ENCODE data around the gene GATM.
"Not testable (repeated sequence)": the region's sequence is repeated elsewhere in the genome, so short reads cannot be mapped to it uniquely, and the experiment has no call there.

GATM gene

DNA sequence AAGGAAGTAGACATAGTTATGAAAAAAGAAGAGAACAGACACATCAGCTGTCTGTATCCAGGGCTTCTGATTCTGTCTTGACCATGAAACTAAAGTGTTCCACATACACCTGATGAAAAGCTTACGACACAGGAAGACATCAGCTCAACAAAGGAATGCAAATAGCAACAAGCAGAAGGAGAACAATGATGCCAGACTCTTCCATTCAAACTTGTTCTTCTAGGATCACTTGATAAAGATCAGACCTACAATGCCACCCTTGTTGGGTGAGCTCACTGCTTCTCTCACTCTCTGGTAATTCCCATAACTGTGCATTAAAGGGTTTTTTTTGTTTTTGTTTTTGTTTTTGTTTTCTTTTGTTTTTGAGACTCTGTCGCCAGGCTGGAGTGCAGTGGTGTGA lies 49.7 kb downstream of the GATM start:
- FAIRE-seq: no peak
- no peak for DNase-seq (ENCODE audit: insufficient read length, low spot score)
- TF ChIP-seq PAX5 (IDR thresholded peaks at IDR 0.05; ENCODE audit: insufficient read depth, low read length, severe bottlenecking) (no peak), TAF1 (IDR thresholded peaks at IDR 0.05; ENCODE audit: low read depth, low read length) (no peak), POLR2AphosphoS5 (IDR thresholded peaks at IDR 0.05; ENCODE audit: low read depth, low read length) (no peak), SPI1 (IDR thresholded peaks at IDR 0.05; ENCODE audit: low read depth, low read length) (no peak), POU2F2 (IDR thresholded peaks at IDR 0.05; ENCODE audit: low read depth, low read length) (no peak), POLR2A (IDR thresholded peaks at IDR 0.05; ENCODE audit: low read depth, low read length) (no peak)

GRCh38 chr15:45326741-45327140 lies 51.6 kb downstream of the GATM start:
- FAIRE-seq: no peak
- TF ChIP-seq PAX5 (IDR thresholded peaks at IDR 0.05; ENCODE audit: insufficient read depth, low read length, severe bottlenecking) (no peak), SPI1 (IDR thresholded peaks at IDR 0.05; ENCODE audit: low read depth, low read length) (no peak), POU2F2 (IDR thresholded peaks at IDR 0.05; ENCODE audit: low read depth, low read length) (no peak), TAF1 (IDR thresholded peaks at IDR 0.05; ENCODE audit: low read depth, low read length) (no peak), POLR2A (IDR thresholded peaks at IDR 0.05; ENCODE audit: low read depth, low read length) (no peak)
- no peak for DNase-seq (ENCODE audit: insufficient read length, low spot score)

DNA sequence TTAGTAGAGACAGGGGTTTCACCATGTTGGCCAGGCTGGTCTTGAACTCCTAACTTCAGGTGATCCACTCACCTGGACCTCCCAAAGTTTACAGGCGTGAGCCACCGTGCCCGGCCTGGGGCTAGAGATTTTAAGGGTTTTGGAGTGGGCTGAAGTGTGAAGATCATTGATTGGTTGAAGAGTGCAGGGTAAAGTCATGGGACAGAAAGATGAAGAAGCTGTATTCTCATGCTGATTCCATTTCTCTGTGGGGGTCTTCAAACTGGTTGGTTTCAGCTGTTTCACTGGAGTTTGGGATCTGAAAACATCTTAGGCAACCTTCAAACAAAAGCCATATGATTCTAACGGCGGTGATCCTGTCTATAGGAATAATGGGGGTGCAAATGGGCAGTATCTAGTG lies 52.1 kb downstream of the GATM start:
- no peak for DNase-seq (ENCODE audit: insufficient read length, low spot score)
- FAIRE-seq: no peak
- TF ChIP-seq PAX5 (IDR thresholded peaks at IDR 0.05; ENCODE audit: insufficient read depth, low read length, severe bottlenecking): no peak
- no peak for TF ChIP-seq SPI1 (IDR thresholded peaks at IDR 0.05; ENCODE audit: low read depth, low read length)
- TF ChIP-seq TAF1 (IDR thresholded peaks at IDR 0.05; ENCODE audit: low read depth, low read length): no peak
- TF ChIP-seq POU2F2 (IDR thresholded peaks at IDR 0.05; ENCODE audit: low read depth, low read length): no peak
- no peak for TF ChIP-seq POLR2AphosphoS5 (IDR thresholded peaks at IDR 0.05; ENCODE audit: low read depth, low read length)

- DNase-seq (ENCODE audit: insufficient read length, low spot score): no peak
- no peak for FAIRE-seq
- TF ChIP-seq POLR2A (IDR thresholded peaks at IDR 0.05; ENCODE audit: low read depth, low read length): no peak
- TF ChIP-seq PAX5 (IDR thresholded peaks at IDR 0.05; ENCODE audit: insufficient read depth, low read length, severe bottlenecking): no peak
- TF ChIP-seq TAF1 (IDR thresholded peaks at IDR 0.05; ENCODE audit: low read depth, low read length): no peak
- TF ChIP-seq POLR2AphosphoS5 (IDR thresholded peaks at IDR 0.05; ENCODE audit: low read depth, low read length): no peak
These were observed 57.7 kb downstream of the GATM start for GRCh38 chr15:45320581-45321205.

GRCh38 chr15:45319472-45320214 lies 58.7 kb downstream of the GATM start:
- FAIRE-seq: no peak
- DNase-seq (ENCODE audit: insufficient read length, low spot score): no peak
- TF ChIP-seq SPI1 (IDR thresholded peaks at IDR 0.05; ENCODE audit: low read depth, low read length) (no peak), POLR2AphosphoS5 (IDR thresholded peaks at IDR 0.05; ENCODE audit: low read depth, low read length) (no peak), PAX5 (IDR thresholded peaks at IDR 0.05; ENCODE audit: insufficient read depth, low read length, severe bottlenecking) (no peak), POU2F2 (IDR thresholded peaks at IDR 0.05; ENCODE audit: low read depth, low read length) (no peak), TAF1 (IDR thresholded peaks at IDR 0.05; ENCODE audit: low read depth, low read length) (no peak), POLR2A (IDR thresholded peaks at IDR 0.05; ENCODE audit: low read depth, low read length) (no peak)

DNA sequence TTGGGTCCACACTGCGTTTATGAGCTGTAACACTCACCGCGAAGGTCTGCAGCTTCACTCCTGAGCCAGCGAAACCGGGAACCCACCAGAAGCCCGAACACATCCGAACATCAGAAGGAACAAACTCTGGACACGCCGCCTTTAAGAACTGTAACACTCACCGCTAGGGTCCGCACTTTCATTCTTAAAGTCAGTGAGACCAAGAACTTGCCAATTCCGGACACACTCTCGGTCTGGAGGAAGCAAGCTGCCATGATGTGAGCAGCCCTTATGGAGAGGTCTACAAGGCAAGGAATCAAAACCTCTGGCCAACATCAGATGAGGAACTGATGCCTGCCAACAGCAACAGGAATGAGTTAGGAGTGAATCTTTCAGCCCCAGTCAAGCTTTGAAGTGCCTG lies 63.4 kb downstream of the GATM start:
- FAIRE-seq (no peak), DNase-seq (ENCODE audit: insufficient read length, low spot score) (no peak)
- TF ChIP-seq SPI1 (IDR thresholded peaks at IDR 0.05; ENCODE audit: low read depth, low read length) (no peak), PAX5 (IDR thresholded peaks at IDR 0.05; ENCODE audit: insufficient read depth, low read length, severe bottlenecking) (no peak), POU2F2 (IDR thresholded peaks at IDR 0.05; ENCODE audit: low read depth, low read length) (no peak), POLR2A (IDR thresholded peaks at IDR 0.05; ENCODE audit: low read depth, low read length) (no peak), POLR2AphosphoS5 (IDR thresholded peaks at IDR 0.05; ENCODE audit: low read depth, low read length) (no peak), TAF1 (IDR thresholded peaks at IDR 0.05; ENCODE audit: low read depth, low read length) (no peak)

DNA sequence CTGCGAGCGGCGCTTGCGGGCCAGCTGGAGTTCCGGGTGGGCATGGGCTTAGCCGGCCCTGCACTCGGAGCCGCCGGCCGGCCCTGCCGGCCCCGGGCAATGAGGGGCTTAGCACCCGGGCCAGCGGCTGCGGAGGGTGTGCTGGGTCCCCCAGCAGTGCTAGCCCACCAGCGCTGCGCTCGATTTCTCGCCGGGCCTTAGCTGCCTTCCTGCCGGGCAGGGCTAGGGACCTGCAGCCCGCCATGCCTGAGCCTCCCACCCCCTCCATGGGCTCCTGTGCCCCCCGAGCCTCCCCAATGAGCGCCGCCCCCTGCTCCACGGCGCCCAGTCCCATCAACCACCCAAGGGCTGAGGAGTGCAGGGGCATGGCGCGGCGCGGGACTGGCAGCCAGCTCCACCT lies 64.2 kb downstream of the GATM start:
- FAIRE-seq; DNase-seq (ENCODE audit: insufficient read length, low spot score): not testable (repeated sequence)
